Endometrial microvascular endothelial cells (primary cell): ENCODE results near the gene CFAP57. TPM values are rescaled to one million over a fixed set of nuclear protein-coding genes. Genes with fewer than 3 reads are reported as not detected.

Experiments
- in situ Hi-C: cut with HindIII; loops from 2 replicates; pipeline ENCODE4 v1.10.0; 2017; ENCODE audit warnings: low sequenced_read_pairs, low pct_unique_long_range_greater_than_20kb; ENCODE audit errors: inconsistent ontology term
- total RNA-seq: library from RNA; depleted of rRNA; stranded (reverse); fragments of >200 nt; gene quantifications from one replicate; pipeline ENCODE4 v1.2.3, GENCODE V29; 2015; ENCODE audit errors: inconsistent ontology term

The CFAP57 gene
- total RNA-seq, 1 donor from 2014 or later = not detected

- in situ Hi-C loops = no loop called here
Observed at GRCh38 chr1:43271186-43272118, 99.3 kb downstream of the CFAP57 start.

DNA sequence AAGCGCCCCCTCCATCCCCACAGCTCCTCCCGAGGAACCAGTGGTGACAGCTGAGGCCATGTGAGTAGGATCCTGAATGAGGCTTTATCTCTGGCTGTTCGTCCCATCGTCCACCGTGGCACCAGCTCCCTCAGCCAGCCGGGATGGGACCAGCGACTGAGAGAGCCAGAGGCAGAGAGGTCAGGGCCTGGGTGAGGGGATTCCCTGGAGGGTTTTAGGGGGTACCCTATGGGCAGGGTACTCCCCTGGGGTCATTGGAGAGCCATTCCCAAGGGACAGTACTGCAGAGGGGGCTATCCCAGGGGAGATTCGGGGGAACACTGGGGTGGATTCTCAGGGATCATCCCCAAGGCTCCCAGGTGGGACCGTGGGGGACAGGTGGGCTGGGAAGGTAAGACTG, 100.0 kb downstream of the CFAP57 start:
- in situ Hi-C loops = no loop called here

- in situ Hi-C loops = no loop called here
Observed at GRCh38 chr1:43272576-43273571, 100.7 kb downstream of the CFAP57 start.

DNA sequence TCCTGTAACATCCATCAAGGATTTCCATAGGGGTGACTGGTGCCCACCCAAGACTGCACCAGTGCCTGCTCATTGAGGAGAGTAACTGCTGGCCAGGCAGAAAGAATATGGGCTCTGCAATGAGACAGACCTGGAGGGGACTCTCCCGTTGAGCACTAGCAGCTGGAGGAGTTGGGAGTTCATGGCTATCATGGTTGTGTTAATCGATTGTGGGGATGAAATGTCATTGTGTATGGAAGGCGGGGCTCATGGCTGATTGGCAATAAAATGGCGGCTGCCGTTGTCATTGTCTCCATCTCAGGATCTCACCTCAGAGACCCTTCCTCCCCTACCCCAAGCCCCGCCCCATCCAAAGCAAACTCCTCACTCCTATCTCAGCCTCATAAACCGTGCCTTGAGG, 101.6 kb downstream of the CFAP57 start:
- in situ Hi-C loops = no loop called here

DNA sequence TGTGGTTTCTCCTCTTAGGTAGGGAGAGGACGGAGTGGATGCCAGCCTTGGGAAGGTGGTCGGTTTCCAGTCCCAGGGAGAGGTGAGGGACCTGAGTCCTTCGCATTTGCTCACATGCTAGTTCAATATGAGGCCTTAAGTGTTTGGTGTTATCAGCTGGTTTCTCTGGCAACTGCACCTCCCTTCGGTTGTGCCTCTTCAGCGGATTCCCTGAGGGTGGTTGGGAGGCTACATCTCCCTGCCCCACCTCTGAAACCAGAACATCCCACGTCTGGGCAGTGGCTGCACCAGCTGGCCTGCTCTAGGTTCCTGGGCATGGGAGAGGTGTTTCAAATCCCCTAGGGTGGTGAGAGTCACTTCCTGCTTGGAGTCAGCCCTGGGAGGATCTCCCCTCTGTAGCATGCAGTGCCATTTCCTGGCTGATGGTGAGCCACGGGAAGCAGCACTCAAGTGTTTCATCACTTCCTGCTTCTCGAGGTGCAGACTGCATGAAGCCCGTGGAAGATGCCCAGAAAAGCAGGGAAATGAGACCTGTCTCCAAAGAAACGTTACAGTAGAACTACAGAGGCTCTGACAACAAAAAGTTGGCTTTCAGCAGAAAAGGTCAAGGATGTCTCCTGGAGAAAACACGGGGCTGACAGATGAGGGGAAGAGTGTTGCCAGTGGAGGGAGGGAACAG, 102.1 kb downstream of the CFAP57 start:
- in situ Hi-C loops = no loop called here

GRCh38 chr1:43274804-43275180, 102.7 kb downstream of the CFAP57 start:
- in situ Hi-C loops = no loop called here

DNA sequence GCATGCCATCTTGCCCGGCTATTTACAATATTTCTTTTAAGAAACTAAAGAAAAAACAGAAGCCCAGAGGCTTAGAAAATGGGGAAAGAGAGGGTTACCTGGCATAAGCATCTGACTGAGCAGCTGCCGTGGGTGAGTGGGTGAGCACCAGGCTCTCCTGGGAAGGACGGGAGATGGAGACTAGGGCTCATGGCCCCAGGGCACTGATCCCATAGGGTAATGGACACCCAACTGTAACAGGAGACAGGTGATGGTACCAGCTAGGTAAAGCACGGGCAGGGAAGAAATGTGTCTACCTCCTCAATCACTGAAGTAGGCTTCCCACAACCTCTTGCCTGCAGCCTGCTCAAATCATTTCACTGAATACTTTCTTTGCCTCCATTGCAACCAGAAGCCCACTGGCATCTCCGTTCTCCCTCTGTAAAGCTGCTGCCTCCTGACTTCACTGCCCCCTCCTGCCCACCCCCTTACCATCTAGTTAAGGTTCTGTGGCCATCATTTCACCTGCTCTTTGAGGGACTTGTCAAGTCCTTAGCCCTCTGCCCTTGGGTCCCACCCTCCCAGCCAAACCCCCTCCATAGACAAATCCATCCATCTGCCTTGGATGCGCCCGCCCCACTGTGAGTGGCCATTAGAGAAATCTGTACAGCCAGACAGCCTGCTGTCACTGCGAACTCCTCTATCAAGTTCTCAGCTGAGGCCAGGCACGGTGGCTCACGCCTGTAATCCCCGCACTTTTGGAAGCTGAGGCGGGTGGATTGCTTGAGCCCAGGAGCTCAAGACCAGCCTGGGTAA, 103.9 kb downstream of the CFAP57 start:
- in situ Hi-C loops = no loop called here

- in situ Hi-C loops = no loop called here
Observed at GRCh38 chr1:43276673-43277072, 104.5 kb downstream of the CFAP57 start.

DNA sequence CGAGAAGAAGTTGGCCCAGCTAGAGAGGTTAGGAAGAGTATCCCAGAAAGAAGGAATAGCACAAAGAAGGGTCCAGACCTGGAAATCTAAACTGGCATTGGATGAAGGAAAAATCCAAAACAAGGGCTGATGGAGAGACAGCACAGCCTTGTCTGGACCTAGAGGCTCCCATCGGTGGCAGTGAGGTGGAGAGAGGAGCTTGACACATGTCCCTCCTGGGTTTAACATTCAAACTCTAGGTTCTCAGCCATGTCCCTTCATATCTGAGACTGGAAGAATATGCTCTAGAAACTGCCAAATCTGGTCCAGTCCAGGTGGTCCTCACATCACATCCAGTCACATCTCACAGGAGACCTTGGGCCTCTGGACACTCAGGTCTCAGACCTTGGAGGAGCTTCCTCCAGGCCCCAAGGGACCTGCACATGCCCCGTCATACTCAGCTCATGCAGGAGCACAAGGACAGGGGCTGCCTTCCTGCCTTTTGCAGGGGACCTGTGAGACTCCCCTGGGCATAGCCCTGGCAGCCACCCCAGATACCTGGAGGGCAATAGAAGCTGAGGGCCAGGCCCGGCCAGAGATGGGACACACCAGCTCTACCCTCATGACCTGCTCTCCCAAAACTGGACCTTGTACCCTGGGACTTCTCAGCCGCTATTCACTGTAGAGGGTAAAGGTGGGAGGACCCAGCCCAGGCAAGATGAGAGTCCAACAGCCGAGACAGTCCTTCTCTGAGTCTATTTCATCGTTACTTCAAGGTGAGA, 105.2 kb downstream of the CFAP57 start:
- in situ Hi-C loops = no loop called here

GRCh38 chr1:43279161-43279560, 107.0 kb downstream of the CFAP57 start:
- in situ Hi-C loops = no loop called here

DNA sequence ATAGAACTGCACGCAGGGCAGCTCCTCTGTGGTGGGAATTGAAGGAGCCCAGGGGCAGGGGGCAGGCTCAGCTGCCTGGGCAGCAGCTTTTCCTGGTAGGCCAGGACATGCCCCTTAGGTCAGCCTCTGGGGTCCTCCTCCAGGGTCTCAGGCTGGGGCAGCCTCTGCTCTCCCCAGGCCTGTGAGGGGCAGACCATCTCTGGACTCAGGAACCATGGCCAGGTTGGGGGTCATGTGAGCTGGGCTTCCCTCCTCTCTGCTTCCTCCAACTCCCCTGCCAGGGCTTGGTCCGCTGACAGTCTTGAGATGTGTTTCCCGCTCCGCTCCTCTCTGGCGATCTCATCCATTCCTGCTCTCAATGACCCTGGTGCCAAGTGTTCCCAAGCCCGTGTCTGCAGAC, 107.5 kb downstream of the CFAP57 start:
- in situ Hi-C loops = no loop called here

GRCh38 chr1:43280692-43281091, 108.6 kb downstream of the CFAP57 start:
- in situ Hi-C loops = no loop called here

DNA sequence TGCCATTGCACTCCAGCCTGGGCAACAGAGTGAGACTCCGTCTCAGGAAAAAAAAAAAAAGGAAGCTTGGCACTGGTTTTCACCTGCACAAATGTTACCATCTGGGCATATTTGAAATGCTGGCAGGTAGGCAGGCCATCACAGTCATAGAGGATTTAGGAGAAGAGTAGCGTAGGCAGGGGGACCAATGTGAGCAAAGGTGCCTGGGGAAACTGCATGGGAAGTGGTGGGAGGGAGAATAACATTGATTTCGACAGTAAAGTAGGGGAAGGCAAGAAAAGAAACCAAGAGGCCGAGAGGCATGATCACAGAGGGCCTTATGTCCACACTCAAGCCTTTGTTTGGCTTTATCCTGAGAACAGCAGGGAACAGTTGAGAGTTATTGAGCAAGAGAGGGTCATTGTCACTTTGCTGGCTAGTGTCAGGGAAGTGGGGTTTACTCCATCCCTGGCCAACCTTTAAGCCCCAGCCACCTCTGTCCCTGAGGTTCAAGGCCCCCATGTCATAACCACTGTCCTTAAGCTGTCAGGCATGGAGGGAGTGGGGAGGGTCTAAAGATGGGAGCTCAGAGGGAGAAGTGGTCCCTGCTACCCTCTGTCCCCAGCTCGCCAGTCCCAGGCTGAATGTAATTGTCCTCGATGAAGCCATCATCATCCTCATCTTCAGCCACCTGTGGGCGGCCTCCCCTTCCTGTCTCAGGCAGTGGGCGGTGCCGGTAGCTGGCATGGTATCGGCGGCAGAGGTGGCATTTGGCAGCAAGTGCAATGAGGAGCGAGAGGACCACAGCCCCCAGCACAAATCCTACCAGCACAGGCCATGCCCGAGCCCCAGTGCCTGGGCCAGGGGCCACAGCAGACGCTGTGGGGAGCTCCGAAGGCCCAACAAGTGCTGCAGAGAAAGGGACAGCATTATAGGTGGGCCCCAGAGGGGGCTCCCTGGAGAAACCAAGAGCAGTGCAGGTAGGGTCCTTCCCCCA, 110.4 kb downstream of the CFAP57 start:
- in situ Hi-C loops = no loop called here

- in situ Hi-C loops = no loop called here
Observed at GRCh38 chr1:43284065-43284464, 111.9 kb downstream of the CFAP57 start.

DNA sequence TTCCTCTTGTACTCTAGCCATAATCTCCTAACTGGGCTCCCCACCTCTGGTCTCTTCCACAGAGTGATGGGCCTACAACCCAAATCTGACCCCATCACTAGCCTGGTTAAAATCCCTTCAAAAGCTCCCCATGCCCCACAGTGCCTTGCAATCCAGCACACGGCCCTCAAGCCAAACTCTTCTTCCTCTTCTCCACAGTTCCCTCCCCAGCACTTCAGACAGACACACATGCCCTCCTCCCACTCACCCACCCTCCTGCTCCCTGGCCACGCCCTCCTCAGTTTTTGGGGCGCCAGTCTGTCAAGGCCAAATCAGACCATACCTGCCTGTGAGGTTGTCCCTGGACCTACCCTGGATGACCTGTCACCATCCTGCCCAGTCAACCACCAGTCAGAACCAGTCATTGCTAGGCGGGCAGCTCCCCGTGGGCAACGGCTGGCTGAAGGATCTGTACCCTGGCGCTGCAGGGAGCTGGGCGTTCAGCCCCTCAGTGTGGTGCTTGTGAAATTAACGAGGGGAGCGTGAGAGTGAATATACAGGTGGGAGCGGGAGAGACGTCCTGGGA, 112.5 kb downstream of the CFAP57 start:
- in situ Hi-C loops = no loop called here

- in situ Hi-C loops = no loop called here
Observed at GRCh38 chr1:43285269-43285990, 113.3 kb downstream of the CFAP57 start, which contains the start of gene C1orf210. C1orf210 (minus strand) TSS chr1:43285581; CDS start chr1:43283270, 2,311 bp downstream.
